IMR-90 (cell line): ENCODE results near the gene CD248. TPM values are rescaled to one million over a fixed set of nuclear protein-coding genes. Genes with fewer than 3 reads are reported as not detected.

Experiments
- ATAC-seq: fragments of 200-7000 bp; cut with Tn5 transposase; 2 replicates; pipeline ENCODE4 v1.9.1; 2020; ENCODE audit warnings: low read depth, mild to moderate bottlenecking, moderate library complexity
- BruUV-seq: library from RNA; stranded (reverse); fragments of 400-500 nt; replicated peaks from 2 replicates; lab custom pipeline; 2021; lab: Mats Ljungman, UMichigan
- CTCF ChIA-PET: fragments of 300-600 bp; formaldehyde crosslinking; extraction: SDS; loops from one replicate; lab custom pipeline; 2021; ENCODE audit warnings: antibody characterized with exemption; lab: Yijun Ruan, JAX
- POLR2A ChIA-PET: fragments of 300-600 bp; sonication (Branson Sonifier 250); formaldehyde crosslinking; loops from one replicate; lab custom pipeline; 2022; ENCODE audit warnings: antibody characterized with exemption; ENCODE audit not compliant: unreplicated experiment; lab: Charles Lee
- DNase-seq: peaks from one replicate; pipeline ENCODE4 v3.0.0; 2013
- H2AFZ ChIP-seq: replicated peaks from 2 replicates; pipeline ENCODE3; 2013; ENCODE audit warnings: low read length, mild to moderate bottlenecking; ENCODE audit not compliant: poor library complexity
- H2AK5ac ChIP-seq: 2 replicates; pipeline ENCODE4 v1.6.1; 2013; ENCODE audit warnings: low read depth, low read length, inconsistent platforms
- H2AK9ac ChIP-seq: replicated peaks from 2 replicates; pipeline ENCODE3; 2013; ENCODE audit warnings: mild to moderate bottlenecking, low read depth, low read length, moderate library complexity; ENCODE audit not compliant: poor library complexity
- H2BK120ac ChIP-seq: 2 replicates; pipeline ENCODE4 v1.6.1; 2013; ENCODE audit warnings: low read depth, low read length, inconsistent platforms
- H2BK15ac ChIP-seq: 3 replicates; pipeline ENCODE4 v1.6.1; 2013; ENCODE audit warnings: low read depth, low read length, inconsistent platforms
- H2BK20ac ChIP-seq: 2 replicates; pipeline ENCODE4 v1.6.1; 2013; ENCODE audit warnings: low read depth, mild to moderate bottlenecking, inconsistent platforms, low read length, moderate library complexity
- H2BK5ac ChIP-seq: 2 replicates; pipeline ENCODE4 v1.6.1; 2013; ENCODE audit warnings: mild to moderate bottlenecking, low read depth, low read length, inconsistent platforms; ENCODE audit not compliant: poor library complexity, severe bottlenecking
- H3K14ac ChIP-seq: replicated peaks from 2 replicates; pipeline ENCODE4 v1.6.1; 2013; ENCODE audit warnings: low read depth, low read length, inconsistent platforms
- H3K18ac ChIP-seq: 2 replicates; pipeline ENCODE4 v1.6.1; 2013; ENCODE audit warnings: low read depth, low read length, control low read depth
- H3K23ac ChIP-seq: 2 replicates; pipeline ENCODE4 v1.6.1; 2013; ENCODE audit warnings: low read depth, low read length, inconsistent platforms
- H3K27ac ChIP-seq: 2 replicates; pipeline ENCODE4 v1.5.1; 2013; ENCODE audit warnings: mild to moderate bottlenecking, control low read depth, low read length; ENCODE audit not compliant: insufficient read depth
- H3K27me3 ChIP-seq: 2 replicates; pipeline ENCODE4 v1.6.1; 2013; ENCODE audit warnings: low read length; ENCODE audit not compliant: control insufficient read depth, insufficient read depth
- H3K36me3 ChIP-seq: 2 replicates; pipeline ENCODE4 v1.6.1; 2013; ENCODE audit warnings: low read length, mixed read lengths; ENCODE audit not compliant: control insufficient read depth, insufficient read depth
- H3K4ac ChIP-seq: 2 replicates; pipeline ENCODE4 v1.6.1; 2013; ENCODE audit warnings: low read depth, low read length, inconsistent platforms
- H3K4me1 ChIP-seq: 2 replicates; pipeline ENCODE4 v1.6.1; 2013; ENCODE audit warnings: low read length, mixed read lengths; ENCODE audit not compliant: control insufficient read depth, insufficient read depth
- H3K4me2 ChIP-seq: 2 replicates; pipeline ENCODE4 v1.6.1; 2013; ENCODE audit warnings: low read depth, mild to moderate bottlenecking, control low read depth, low read length, moderate library complexity
- H3K4me3 ChIP-seq: 2 replicates; pipeline ENCODE4 v1.5.1; 2013; ENCODE audit warnings: low read depth, mild to moderate bottlenecking, control low read depth, low read length, moderate library complexity; ENCODE audit not compliant: insufficient read depth
- H3K56ac ChIP-seq: 2 replicates; pipeline ENCODE4 v1.6.1; 2013; ENCODE audit warnings: low read length, inconsistent platforms; ENCODE audit not compliant: insufficient read depth; ENCODE audit errors: extremely low read depth
- H3K79me1 ChIP-seq, 2 experiments: 2 replicates each; pipeline ENCODE4 v1.6.1; 2013; ENCODE audit warnings: low read length in 2 of 2, inconsistent platforms in 1 of 2, low read depth in 1 of 2
- H3K9ac ChIP-seq: 2 replicates; pipeline ENCODE4 v1.6.1; 2013; ENCODE audit warnings: low read depth, low read length, control low read depth
- H3K9me1 ChIP-seq: 2 replicates; pipeline ENCODE4 v1.6.1; 2013; ENCODE audit warnings: low read length, inconsistent platforms; ENCODE audit not compliant: insufficient read depth
- H3K9me3 ChIP-seq: 2 replicates; pipeline ENCODE4 v1.6.1; 2013; ENCODE audit warnings: low read length; ENCODE audit not compliant: control insufficient read depth, insufficient read depth
- H4K20me1 ChIP-seq: 2 replicates; pipeline ENCODE4 v1.6.1; 2013; ENCODE audit warnings: low read length, inconsistent platforms; ENCODE audit not compliant: insufficient read depth
- H4K5ac ChIP-seq: 2 replicates; pipeline ENCODE4 v1.6.1; 2013; ENCODE audit warnings: mild to moderate bottlenecking, low read depth, low read length, control low read depth
- H4K8ac ChIP-seq, 2 experiments: 2 replicates each; pipeline ENCODE4 v1.6.1; 2013; ENCODE audit warnings: low read depth in 2 of 2, low read length in 2 of 2, control low read depth in 1 of 2, inconsistent platforms in 1 of 2
- H4K91ac ChIP-seq: 2 replicates; pipeline ENCODE4 v1.6.1; 2013; ENCODE audit warnings: low read depth, low read length, inconsistent platforms; ENCODE audit not compliant: insufficient read depth
- BHLHE40 ChIP-seq: fragments of 150-350 bp; IDR thresholded peaks from 2 replicates; pipeline ENCODE4 v1.6.1; 2016; ENCODE audit warnings: mild to moderate bottlenecking, low read depth, low read length
- CEBPB ChIP-seq: IDR thresholded peaks from 2 replicates; pipeline ENCODE4 v1.6.1; 2012; ENCODE audit warnings: low read depth, low read length, improper control_type of control experiment
- CHD1 ChIP-seq: IDR thresholded peaks from 2 replicates; pipeline ENCODE4 v1.6.1; 2012; ENCODE audit warnings: low read depth, low read length, improper control_type of control experiment
- CTCF ChIP-seq: conservative IDR thresholded peaks from 2 replicates; pipeline ENCODE4 v1.5.1; 2012; ENCODE audit warnings: mild to moderate bottlenecking, low read depth, low read length, improper control_type of control experiment
- ELK1 ChIP-seq: fragments of 150-350 bp; IDR thresholded peaks from 2 replicates; pipeline ENCODE4 v1.6.1; 2016; ENCODE audit warnings: low read depth, mild to moderate bottlenecking, low read length, moderate library complexity, borderline replicate concordance
- FOS ChIP-seq: fragments of 150-350 bp; IDR thresholded peaks from 2 replicates; pipeline ENCODE4 v1.6.1; 2016; ENCODE audit warnings: low read depth, low read length
- MAFK ChIP-seq: IDR thresholded peaks from 2 replicates; pipeline ENCODE4 v1.6.1; 2012; ENCODE audit warnings: low read depth, low read length, improper control_type of control experiment
- MAZ ChIP-seq: IDR thresholded peaks from 2 replicates; pipeline ENCODE4 v1.6.1; 2012; ENCODE audit warnings: low read depth, mild to moderate bottlenecking, low read length, improper control_type of control experiment, moderate library complexity, borderline replicate concordance
- MXI1 ChIP-seq: IDR thresholded peaks from 2 replicates; pipeline ENCODE4 v1.6.1; 2012; ENCODE audit warnings: low read depth, mild to moderate bottlenecking, low read length, moderate library complexity, borderline replicate concordance
- NFE2L2 ChIP-seq: fragments of 150-350 bp; IDR thresholded peaks from 2 replicates; pipeline ENCODE4 v1.6.1; 2016; ENCODE audit warnings: low read depth, mild to moderate bottlenecking, low read length
- POLR2A ChIP-seq: IDR thresholded peaks from 2 replicates; pipeline ENCODE4 v1.6.1; 2012; ENCODE audit warnings: mild to moderate bottlenecking, low read depth, low read length
- RAD21 ChIP-seq: IDR thresholded peaks from 2 replicates; pipeline ENCODE4 v1.6.1; 2012; ENCODE audit warnings: low read length, improper control_type of control experiment
- RCOR1 ChIP-seq: IDR thresholded peaks from 2 replicates; pipeline ENCODE4 v1.6.1; 2012; ENCODE audit warnings: mild to moderate bottlenecking, low read length, improper control_type of control experiment; ENCODE audit not compliant: insufficient replicate concordance
- RFX5 ChIP-seq: IDR thresholded peaks from 2 replicates; pipeline ENCODE4 v1.8.0; 2012; ENCODE audit warnings: low read depth, mild to moderate bottlenecking, low read length, moderate library complexity
- SMC3 ChIP-seq: fragments of 150-350 bp; IDR thresholded peaks from 2 replicates; pipeline ENCODE4 v1.6.1; 2016; ENCODE audit warnings: low read depth, mild to moderate bottlenecking, antibody characterized with exemption, low read length, moderate library complexity
- USF2 ChIP-seq: fragments of 150-350 bp; IDR thresholded peaks from 2 replicates; pipeline ENCODE4 v1.6.1; 2017; ENCODE audit warnings: mild to moderate bottlenecking, antibody characterized with exemption, low read length, low read depth
- WGBS, 2 experiments: methylation state at CpG; one replicate each; pipeline versions ENCODE4 v1.1.5 to v1.1.7; 2013; ENCODE audit warnings: missing lambda C conversion rate in 2 of 2; ENCODE audit not compliant: insufficient read length in 1 of 2; ENCODE audit errors: extremely low coverage in 2 of 2; 5-methylcytosine and 5-hydroxymethylcytosine counted together
- dilution Hi-C: fragments of 300-500 bp; cut with HindIII; formaldehyde crosslinking; loops from one replicate; pipeline ENCODE4 v1.14.3; 2018; ENCODE audit warnings: low sequenced_read_pairs; ENCODE audit not compliant: unreplicated experiment
- in situ Hi-C: fragments of 300-500 bp; cut with MboI; formaldehyde crosslinking; loops from 3 replicates; pipeline ENCODE4 v1.14.3; 2019; ENCODE audit warnings: low sequenced_read_pairs, inconsistent platforms, mixed read lengths
- intact Hi-C: fragments of 100-400 bp; cut with micrococcal nuclease; formaldehyde crosslinking; loops from 2 replicates; pipeline ENCODE4 v1.10.0; 2022
- polyA plus RNA-seq, 3 experiments: library from polyadenylated mRNA; depleted of rRNA; stranded (reverse); fragments of >200 nt; gene quantifications; 2 replicates each; pipeline ENCODE4 v1.2.3, GENCODE V29; 2012; ENCODE audit warnings: low replicate concordance in 1 of 3
- total RNA-seq: library from RNA; depleted of rRNA; stranded (reverse); fragments of >200 nt; gene quantifications from 2 replicates; pipeline ENCODE4 v1.2.3, GENCODE V29; 2012

Gene CD248
- total and polyA plus RNA-seq, 2 of the 4 experiments (the other 2 are of a cell fraction) = 19.5 to 223 TPM

GRCh38 chr11:66279092-66279734 lies 37.6 kb downstream of the CD248 start:
- H3K27ac ChIP-seq = no peak overlapping the region
- BruUV-seq = no TSS peak
- no peak overlapping the region for H3K9ac ChIP-seq
- H3K4ac ChIP-seq = no peak overlapping the region
- dilution Hi-C loops = no loop called here
- H4K20me1 ChIP-seq = peaks cover 36% of the 10 kb centered on the region
- no peaks in the 10 kb centered on the region; the same call in 1 of the 2 replicates for H3K27me3 ChIP-seq
- CTCF ChIA-PET = interaction anchor here (0.6 kb wide), 1 partner anchor 56 kb away, joined by 3 read pairs; no protein-coding TSS in a partner anchor
- H2AK9ac ChIP-seq = peak overlapping the region; percentile 50
- no peak overlapping the region for H3K18ac ChIP-seq
- H3K36me3 ChIP-seq = peaks cover 21% of the 10 kb centered on the region
- no peak overlapping the region for H2BK20ac ChIP-seq
- H3K23ac ChIP-seq = no peak overlapping the region
- ATAC-seq (no peak), DNase-seq (no peak)
- no peak overlapping the region for H2BK15ac ChIP-seq
- no peak overlapping the region for H2BK5ac ChIP-seq
- no peak overlapping the region for H3K14ac ChIP-seq
- no peak overlapping the region for H4K5ac ChIP-seq
- H3K9me1 ChIP-seq = peaks cover 6% of the 10 kb centered on the region; the same call in 1 of the 2 replicates
- no peak overlapping the region for H4K8ac ChIP-seq
- no peak overlapping the region for H2AK5ac ChIP-seq
- no peak overlapping the region for H4K91ac ChIP-seq
- H2AFZ ChIP-seq = no peak overlapping the region
- intact Hi-C loops = no loop called here
- H2BK120ac ChIP-seq = no peak overlapping the region
- H3K79me1 ChIP-seq = peaks cover 0 to 5% of the 10 kb centered on the region in 2 experiments; a peak in 1 of 4 replicates
- H3K9me3 ChIP-seq = no peaks in the 10 kb centered on the region
- H3K4me2 ChIP-seq = no peak overlapping the region
- in situ Hi-C loops = no loop called here
- H3K56ac ChIP-seq = no peak overlapping the region
- 50% methylated on average over 8 of the region's 15 CpGs; no CpG with 5 or more reads in 1 of the 2 experiments for WGBS, 2 experiments
- H3K4me3 ChIP-seq = no peak overlapping the region
- no peak for TF ChIP-seq CTCF
- TF ChIP-seq MAZ = no peak
- TF ChIP-seq USF2 = no peak
- TF ChIP-seq ELK1 = no peak
- no peak for TF ChIP-seq RFX5
- TF ChIP-seq BHLHE40 = no peak
- TF ChIP-seq POLR2A = no peak
- no peak for TF ChIP-seq FOS
- TF ChIP-seq RAD21 = no peak
- no peak for TF ChIP-seq CHD1
- TF ChIP-seq RCOR1 = no peak
- TF ChIP-seq NFE2L2 = no peak
- no peak for TF ChIP-seq MXI1
- TF ChIP-seq SMC3 = no peak
- no peak for TF ChIP-seq CEBPB
- TF ChIP-seq MAFK = no peak
- peaks cover 5% of the 10 kb centered on the region; the same call in 1 of the 2 replicates for H3K4me1 ChIP-seq
- POLR2A ChIA-PET = no interaction called here
